ENCODE measurements around the gene TTC39A.
"Not testable (repeated sequence)": the region's sequence is repeated elsewhere in the genome, so short reads cannot be mapped to it uniquely, and the experiment has no call there.

- not testable (repeated sequence) for TF ChIP-seq CTCF (conservative IDR thresholded peaks at IDR 0.05; ENCODE audit: low read length); EZH2phosphoT487 (IDR thresholded peaks at IDR 0.05; ENCODE audit: borderline replicate concordance)
Measured at GRCh38 chr1:51325011-51325385, 5.4 kb downstream of the TTC39A start.
